GM23248 (cell line): ENCODE measurements around the gene ADGRV1. TPM values are rescaled to one million over a fixed set of nuclear protein-coding genes. Genes with fewer than 3 reads are reported as not detected.

Source experiments
- DNase-seq: peaks from one replicate; pipeline ENCODE4 v3.0.0-alpha.2; 2015
- H2AFZ ChIP-seq: fragments of 200-600 bp; sonication (generic); 2 replicates; pipeline ENCODE4 v1.6.1; 2016; ENCODE audit warnings: antibody characterized with exemption
- H3F3A ChIP-seq: fragments of 200-600 bp; sonication (generic); 2 replicates; pipeline ENCODE4 v1.6.1; 2016; ENCODE audit warnings: mild to moderate bottlenecking, antibody characterized with exemption, mixed run types; ENCODE audit not compliant: insufficient read depth
- H3K27ac ChIP-seq: fragments of 200-600 bp; sonication (generic); 2 replicates; pipeline ENCODE4 v1.5.1; 2016; ENCODE audit warnings: mild to moderate bottlenecking
- H3K27me3 ChIP-seq: fragments of 200-600 bp; sonication (generic); replicated peaks from 2 replicates; pipeline ENCODE4 v1.6.1; 2016; ENCODE audit warnings: mild to moderate bottlenecking; ENCODE audit not compliant: insufficient read depth
- H3K36me3 ChIP-seq: fragments of 200-600 bp; sonication (generic); 2 replicates; pipeline ENCODE4 v1.6.1; 2016; ENCODE audit warnings: low read depth, mild to moderate bottlenecking
- H3K4me1 ChIP-seq: fragments of 200-600 bp; sonication (generic); 2 replicates; pipeline ENCODE4 v1.6.1; 2016; ENCODE audit warnings: mild to moderate bottlenecking; ENCODE audit not compliant: insufficient read depth
- H3K4me2 ChIP-seq: fragments of 200-600 bp; sonication (generic); one replicate; pipeline ENCODE4 v1.6.1; 2016; ENCODE audit warnings: mild to moderate bottlenecking; ENCODE audit not compliant: unreplicated experiment
- H3K4me3 ChIP-seq: fragments of 200-600 bp; sonication (generic); 2 replicates; pipeline ENCODE4 v1.5.1; 2016; ENCODE audit warnings: mild to moderate bottlenecking
- H3K79me2 ChIP-seq: fragments of 200-600 bp; sonication (generic); 2 replicates; pipeline ENCODE4 v1.6.1; 2016; ENCODE audit warnings: mild to moderate bottlenecking; ENCODE audit not compliant: insufficient read depth
- H3K9ac ChIP-seq: fragments of 200-600 bp; sonication (generic); 2 replicates; pipeline ENCODE4 v1.6.1; 2016; ENCODE audit warnings: mild to moderate bottlenecking
- H3K9me2 ChIP-seq: fragments of 200-600 bp; sonication (generic); 2 replicates; pipeline ENCODE4 v1.6.1; 2016; ENCODE audit warnings: mixed run types, mild to moderate bottlenecking, moderate library complexity; ENCODE audit not compliant: insufficient read depth
- H3K9me3 ChIP-seq: fragments of 200-600 bp; sonication (generic); one replicate; pipeline ENCODE4 v1.6.1; 2017; ENCODE audit warnings: low read depth
- H4K20me1 ChIP-seq: fragments of 200-600 bp; sonication (generic); 2 replicates; pipeline ENCODE4 v1.6.0; 2016; ENCODE audit not compliant: insufficient read depth
- EZH2 ChIP-seq: fragments of 200-600 bp; sonication (generic); IDR thresholded peaks from 2 replicates; pipeline ENCODE4 v1.6.1; 2018; ENCODE audit warnings: antibody characterized with exemption, mild to moderate bottlenecking; ENCODE audit not compliant: insufficient read depth, poor library complexity, severe bottlenecking
- EZH2phosphoT487 ChIP-seq: fragments of 200-600 bp; sonication (generic); IDR thresholded peaks from 2 replicates; pipeline ENCODE4 v1.6.1; 2018; ENCODE audit warnings: antibody characterized with exemption, moderate library complexity, mild to moderate bottlenecking, low read depth; ENCODE audit not compliant: insufficient read depth
- WGBS, 2 experiments: methylation state at CpG; one replicate each; pipeline ENCODE4 v1.1.6; 2015 to 2017; ENCODE audit warnings: low lambda C conversion rate in 2 of 2, low coverage in 1 of 2; ENCODE audit errors: missing lambda C conversion rate in 2 of 2; 5-methylcytosine and 5-hydroxymethylcytosine counted together
- in situ Hi-C: fragments of 300-500 bp; cut with MboI; formaldehyde crosslinking; loops from 2 replicates; pipeline ENCODE4 v1.15.0; 2020
- polyA plus RNA-seq: library from polyadenylated mRNA; unstranded; fragments of >200 nt; fragmentation: Nextera tagmentation; extraction: Ambion mirVana; gene quantifications from 2 replicates; pipeline ENCODE4 v1.2.1, GENCODE V29; 2016
- total RNA-seq: library from RNA; depleted of rRNA; stranded (reverse); fragments of >200 nt; shearing (Covaris generic); gene quantifications from 2 replicates; pipeline ENCODE4 v1.2.3, GENCODE V29; 2014

Gene ADGRV1
- total and polyA plus RNA-seq, 2 experiments from 2014 or later = not detected

DNA sequence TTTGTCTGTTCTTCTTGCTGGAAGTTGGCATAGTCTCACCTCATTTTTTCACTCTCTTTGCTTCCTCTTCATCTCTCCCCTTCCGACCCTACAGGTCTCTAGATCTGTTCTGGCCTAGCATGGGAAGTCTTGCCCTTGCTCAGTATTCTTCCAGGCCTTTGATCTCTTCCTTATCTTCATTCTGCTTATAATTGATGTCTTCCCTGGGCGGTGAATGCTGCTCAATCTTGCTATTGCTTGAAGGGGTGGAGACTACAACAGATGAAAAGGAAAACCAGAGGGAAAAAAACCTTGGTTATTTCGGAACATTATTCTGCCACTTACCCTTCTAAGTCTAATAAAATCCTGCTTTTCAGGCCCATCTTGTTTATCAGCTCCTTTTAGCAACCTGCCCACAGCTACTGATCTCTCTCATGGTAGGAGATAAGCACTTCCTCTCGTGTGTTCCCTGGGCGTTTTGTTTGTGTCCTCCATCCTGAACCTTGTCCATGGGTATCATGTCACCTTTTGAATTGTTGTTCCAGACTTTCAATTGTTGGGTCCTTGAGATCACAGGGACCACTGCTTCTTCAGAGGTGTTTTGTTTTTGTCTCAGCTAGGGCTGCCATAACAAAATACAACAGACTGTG lies 375.6 kb downstream of the ADGRV1 start:
- H3K9me3 ChIP-seq = no peaks in the 10 kb centered on the region
- DNase-seq = no peak
- H3K27ac ChIP-seq = no peak overlapping the region
- in situ Hi-C loops = loop anchor here (10.0 kb wide), 1 partner anchor 161 kb away; no protein-coding TSS in a partner anchor
- no peaks in the 10 kb centered on the region for H3F3A ChIP-seq
- TF ChIP-seq EZH2 (no peak), EZH2phosphoT487 (no peak)
- WGBS, 2 experiments = 93 to 97% methylated on average over 5 of the region's 5 CpGs
- no peaks in the 10 kb centered on the region for H3K27me3 ChIP-seq
- no peak overlapping the region for H2AFZ ChIP-seq
- no peak overlapping the region for H3K9ac ChIP-seq
- no peaks in the 10 kb centered on the region for H4K20me1 ChIP-seq
- H3K36me3 ChIP-seq = no peaks in the 10 kb centered on the region
- peaks cover 4% of the 10 kb centered on the region for H3K4me1 ChIP-seq
- no peak overlapping the region for H3K4me3 ChIP-seq
- H3K9me2 ChIP-seq = no peaks in the 10 kb centered on the region
- no peak overlapping the region for H3K4me2 ChIP-seq
- H3K79me2 ChIP-seq = no peaks in the 10 kb centered on the region

DNA sequence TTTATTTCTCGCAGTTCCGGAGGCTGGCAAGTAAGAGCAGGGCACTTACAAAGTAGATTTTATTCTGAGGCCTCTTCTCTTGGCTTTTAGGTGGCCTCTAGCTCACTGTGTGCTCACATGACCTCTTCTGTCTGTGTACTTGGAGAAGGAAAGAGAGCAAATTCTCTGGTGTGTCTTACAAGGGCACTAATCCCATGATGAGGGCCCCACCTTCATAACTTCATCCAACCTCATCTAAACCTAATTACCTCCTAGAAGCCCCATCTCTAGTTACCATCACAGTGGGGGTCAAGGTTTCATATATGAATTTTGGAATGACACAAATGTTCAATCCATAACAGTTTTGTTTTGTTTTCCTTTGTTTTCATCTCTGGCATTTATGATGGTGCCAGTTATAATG lies 376.1 kb downstream of the ADGRV1 start:
- no peaks in the 10 kb centered on the region for H3K79me2 ChIP-seq
- DNase-seq = no peak
- no peaks in the 10 kb centered on the region for H3K9me3 ChIP-seq
- H3K4me1 ChIP-seq = peaks cover 10% of the 10 kb centered on the region
- H3F3A ChIP-seq = no peaks in the 10 kb centered on the region
- H3K9me2 ChIP-seq = no peaks in the 10 kb centered on the region
- H3K27ac ChIP-seq = no peak overlapping the region
- WGBS, 2 experiments = 97 to 100% methylated on average over 2 of the region's 2 CpGs
- H4K20me1 ChIP-seq = no peaks in the 10 kb centered on the region
- H3K9ac ChIP-seq = no peak overlapping the region
- no peak overlapping the region for H2AFZ ChIP-seq
- no peak for TF ChIP-seq EZH2
- H3K4me2 ChIP-seq = no peak overlapping the region
- H3K36me3 ChIP-seq = no peaks in the 10 kb centered on the region
- no peak overlapping the region for H3K4me3 ChIP-seq
- in situ Hi-C loops = loop anchor here (5.0 to 10.0 kb wide), 2 partner anchors 160 to 453 kb away; no protein-coding TSS in a partner anchor
- H3K27me3 ChIP-seq = no peaks in the 10 kb centered on the region

DNA sequence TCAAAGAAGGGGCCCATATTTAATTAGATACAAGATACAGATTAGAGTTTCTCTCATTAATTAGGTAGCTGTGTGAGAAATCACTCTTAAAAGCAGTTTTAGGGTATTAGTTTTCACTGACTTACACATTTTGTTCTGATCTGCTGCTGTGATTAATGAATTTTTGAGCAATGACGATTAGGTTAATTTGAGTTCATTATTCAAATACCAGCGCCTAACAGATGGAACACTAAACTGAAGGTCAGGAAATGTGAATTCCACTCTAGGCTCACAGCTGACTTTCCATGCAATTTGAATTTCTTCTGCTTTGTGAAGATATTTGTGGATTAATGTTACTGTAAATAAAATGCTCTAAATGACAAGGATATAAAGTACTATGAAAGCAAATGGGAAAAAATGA lies 380.6 kb downstream of the ADGRV1 start:
- H3F3A ChIP-seq = no peaks in the 10 kb centered on the region
- DNase-seq = peak; percentile 29
- no peaks in the 10 kb centered on the region for H3K9me2 ChIP-seq
- 16% methylated on average over 2 of the region's 2 CpGs for WGBS, 2 experiments
- peaks cover 10% of the 10 kb centered on the region for H3K4me1 ChIP-seq
- H4K20me1 ChIP-seq = no peaks in the 10 kb centered on the region
- no peaks in the 10 kb centered on the region for H3K27me3 ChIP-seq
- H3K4me2 ChIP-seq = no peak overlapping the region
- H3K4me3 ChIP-seq = no peak overlapping the region
- 0 out of 2 replicates have a peak overlapping the region, but pooled peaks have one; percentile 10 for H2AFZ ChIP-seq
- H3K9ac ChIP-seq = no peak overlapping the region
- no peaks in the 10 kb centered on the region for H3K36me3 ChIP-seq
- no peak for TF ChIP-seq EZH2phosphoT487
- no peak for TF ChIP-seq EZH2
- H3K79me2 ChIP-seq = no peaks in the 10 kb centered on the region
- H3K9me3 ChIP-seq = no peaks in the 10 kb centered on the region
- no peak overlapping the region for H3K27ac ChIP-seq
- in situ Hi-C loops = loop anchor here (5.0 to 10.0 kb wide), 2 partner anchors 156 to 448 kb away; no protein-coding TSS in a partner anchor

- Histone ChIP-seq H4K20me1 (no peaks in the 10 kb centered on the region), H3K79me2 (no peaks in the 10 kb centered on the region), H3K27me3 (no peaks in the 10 kb centered on the region), H2AFZ (peak overlapping the region; percentile 25; the same call in 1 of the 2 replicates), H3K4me1 (peaks cover 10% of the 10 kb centered on the region), H3F3A (no peaks in the 10 kb centered on the region), H3K4me2 (no peak overlapping the region), H3K36me3 (no peaks in the 10 kb centered on the region), H3K4me3 (no peak overlapping the region), H3K9me2 (no peaks in the 10 kb centered on the region), H3K27ac (no peak overlapping the region), H3K9ac (no peak overlapping the region), H3K9me3 (no peaks in the 10 kb centered on the region)
- TF ChIP-seq EZH2phosphoT487 = no peak
- TF ChIP-seq EZH2 = no peak
- peak; percentile 42 for DNase-seq
- in situ Hi-C loops = no loop called here
- 46 to 73% methylated on average over 1 of the region's 1 CpG for WGBS, 2 experiments
Measured at GRCh38 chr5:90940227-90940995, 381.8 kb downstream of the ADGRV1 start.
